PC-3 (cell line): ENCODE results near the gene ARHGEF11. TPM values are rescaled to one million over a fixed set of nuclear protein-coding genes. Genes with fewer than 3 reads are reported as not detected.

ENCODE experiments used
- ATAC-seq: fragments of 200-7000 bp; cut with Tn5 transposase; 2 replicates; pipeline ENCODE4 v1.9.1; 2020; ENCODE audit warnings: mild to moderate bottlenecking, moderate library complexity
- BruUV-seq: library from RNA; stranded (reverse); fragments of 400-500 nt; replicated peaks from 2 replicates; lab custom pipeline; 2021; lab: Mats Ljungman, UMichigan
- CTCF ChIA-PET: fragments of 300-600 bp; sonication (Branson Sonifier 250); formaldehyde crosslinking; loops from one replicate; lab custom pipeline; 2022; ENCODE audit warnings: antibody characterized with exemption; lab: Charles Lee
- POLR2A ChIA-PET: fragments of 300-600 bp; sonication (Branson Sonifier 250); formaldehyde crosslinking; loops from one replicate; lab custom pipeline; 2022; ENCODE audit warnings: antibody characterized with exemption; ENCODE audit not compliant: unreplicated experiment; lab: Charles Lee
- DNase-seq: peaks from one replicate; pipeline ENCODE4 v3.0.0-alpha.2; 2015
- H2AFZ ChIP-seq: fragments of 300-600 bp; sonication (generic); 2 replicates; pipeline ENCODE4 v1.6.0; 2016; ENCODE audit warnings: antibody characterized with exemption, low read length
- H3F3A ChIP-seq: fragments of 300-600 bp; sonication (generic); one replicate; pipeline ENCODE4 v1.6.0; 2017; ENCODE audit warnings: antibody characterized with exemption, low read length, control low read depth, mild to moderate bottlenecking; ENCODE audit not compliant: unreplicated experiment
- H3K27ac ChIP-seq: fragments of 300-600 bp; sonication (generic); 2 replicates; pipeline ENCODE4 v1.5.1; 2016; ENCODE audit warnings: mild to moderate bottlenecking, low read length
- H3K27me3 ChIP-seq: fragments of 300-600 bp; sonication (generic); 2 replicates; pipeline ENCODE4 v1.6.1; 2016; ENCODE audit warnings: low read length, mixed read lengths
- H3K36me3 ChIP-seq: fragments of 300-600 bp; sonication (generic); 2 replicates; pipeline ENCODE4 v1.6.1; 2016; ENCODE audit warnings: low read depth, mixed run types, low read length, mixed read lengths
- H3K4me1 ChIP-seq: fragments of 300-600 bp; sonication (generic); 2 replicates; pipeline ENCODE4 v1.5.1; 2016; ENCODE audit warnings: low read length; ENCODE audit not compliant: insufficient read depth
- H3K4me2 ChIP-seq: fragments of 300-600 bp; sonication (generic); 2 replicates; pipeline ENCODE4 v1.6.0; 2016; ENCODE audit warnings: low read length
- H3K4me3 ChIP-seq: fragments of 300-600 bp; sonication (generic); 2 replicates; pipeline ENCODE4 v1.5.1; 2016; ENCODE audit warnings: mild to moderate bottlenecking, low read length, mixed read lengths
- H3K79me2 ChIP-seq: fragments of 300-600 bp; sonication (generic); 2 replicates; pipeline ENCODE4 v1.6.1; 2017; ENCODE audit warnings: low read length, mixed read lengths
- H3K9ac ChIP-seq: fragments of 300-600 bp; sonication (generic); 2 replicates; pipeline ENCODE4 v1.6.0; 2016; ENCODE audit warnings: mild to moderate bottlenecking, low read length
- H3K9me2 ChIP-seq: fragments of 300-600 bp; sonication (generic); replicated peaks from 2 replicates; pipeline ENCODE4 v1.6.1; 2016; ENCODE audit warnings: mixed run types, low read length, mixed read lengths
- H3K9me3 ChIP-seq: fragments of 300-600 bp; sonication (generic); 2 replicates; pipeline ENCODE4 v1.6.1; 2016; ENCODE audit warnings: low read length, mixed read lengths
- H4K20me1 ChIP-seq: fragments of 300-600 bp; sonication (generic); 2 replicates; pipeline ENCODE4 v1.6.1; 2016; ENCODE audit warnings: low read length, mixed read lengths
- CTCF ChIP-seq: fragments of 300-600 bp; sonication (generic); conservative IDR thresholded peaks from 2 replicates; pipeline ENCODE4 v1.5.1; 2017; ENCODE audit warnings: antibody characterized with exemption, low read depth, mild to moderate bottlenecking, low read length
- EZH2 ChIP-seq: fragments of 300-600 bp; sonication (generic); IDR thresholded peaks from one replicate; pipeline ENCODE4 v1.6.1; 2017; ENCODE audit warnings: antibody characterized with exemption, mild to moderate bottlenecking, low read length; ENCODE audit not compliant: unreplicated experiment
- EZH2phosphoT487 ChIP-seq: fragments of 300-600 bp; sonication (generic); IDR thresholded peaks from 2 replicates; pipeline ENCODE4 v1.6.1; 2018; ENCODE audit warnings: mild to moderate bottlenecking, antibody characterized with exemption, low read length, borderline replicate concordance
- intact Hi-C: fragments of 100-400 bp; cut with micrococcal nuclease; formaldehyde crosslinking; loops from 2 replicates; pipeline ENCODE4 v1.9.0; 2023
- total RNA-seq: library from RNA; depleted of rRNA; stranded (reverse); fragments of >200 nt; gene quantifications from 2 replicates; pipeline ENCODE4 v1.2.3, GENCODE V29; 2014

ARHGEF11 gene
- total RNA-seq, 1 experiment from 2014 or later, result 31.1 TPM

DNA sequence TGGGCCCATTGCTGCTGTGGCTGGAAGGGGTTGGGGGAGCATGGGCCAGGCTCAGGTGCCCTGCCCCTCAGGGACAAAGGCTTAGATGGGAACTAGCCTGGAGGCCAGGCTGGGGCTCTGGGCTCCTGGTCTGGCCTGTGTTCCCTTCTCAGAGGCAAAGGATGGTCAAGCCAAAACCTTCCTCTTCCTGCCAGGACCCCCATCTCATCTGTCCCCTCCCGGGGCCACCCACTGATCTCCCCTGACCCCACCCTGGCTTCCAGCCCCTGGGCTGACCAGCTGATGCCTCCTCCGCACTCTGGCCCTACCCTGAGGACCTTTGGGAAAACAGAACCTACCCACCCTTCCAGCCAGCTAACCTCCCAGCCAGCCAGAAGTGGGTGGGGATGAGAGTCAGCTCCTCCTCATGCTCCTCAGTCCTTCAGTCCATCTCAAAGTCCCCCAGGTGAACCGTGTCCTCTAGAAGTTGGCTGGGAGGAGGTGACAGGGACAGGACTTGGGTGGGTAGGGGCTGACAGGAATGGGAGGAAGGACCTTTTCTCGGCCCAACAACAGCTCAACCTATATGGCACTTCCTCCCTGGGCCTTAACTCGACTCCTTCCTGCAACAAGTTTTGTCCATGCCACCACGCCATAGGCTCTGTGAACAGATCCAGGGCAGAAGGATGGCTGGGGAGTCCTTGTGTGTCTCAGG is 144.5 kb downstream of the ARHGEF11 start:
- ATAC-seq (no peak), DNase-seq (no peak)
- Histone ChIP-seq H3K9me3 (no peaks in the 10 kb centered on the region), H3F3A (peaks cover 10% of the 10 kb centered on the region), H3K79me2 (no peaks in the 10 kb centered on the region), H3K9me2 (no peaks in the 10 kb centered on the region), H3K36me3 (no peaks in the 10 kb centered on the region), H3K9ac (no peak overlapping the region), H3K27ac (no peak overlapping the region), H3K4me3 (no peak overlapping the region), H3K4me2 (no peak overlapping the region), H2AFZ (no peak overlapping the region), H4K20me1 (no peaks in the 10 kb centered on the region), H3K27me3 (no peaks in the 10 kb centered on the region), H3K4me1 (peaks cover 29% of the 10 kb centered on the region)
- TF ChIP-seq CTCF (no peak), EZH2phosphoT487 (no peak), EZH2 (no peak)
- no TSS peak for BruUV-seq
- intact Hi-C loops, result no loop called here
- ChIA-PET CTCF (no interaction called here), POLR2A (no interaction called here)

GRCh38 chr1:156899956-156900718 is 145.4 kb downstream of the ARHGEF11 start:
- Histone ChIP-seq H3K4me3 (no peak overlapping the region), H4K20me1 (no peaks in the 10 kb centered on the region), H3K9me3 (no peaks in the 10 kb centered on the region), H3K9me2 (no peaks in the 10 kb centered on the region), H3K4me1 (peaks cover 34% of the 10 kb centered on the region), H3K4me2 (no peak overlapping the region), H3F3A (peaks cover 10% of the 10 kb centered on the region), H3K9ac (no peak overlapping the region), H2AFZ (no peak overlapping the region), H3K27ac (no peak overlapping the region), H3K79me2 (no peaks in the 10 kb centered on the region), H3K36me3 (no peaks in the 10 kb centered on the region), H3K27me3 (no peaks in the 10 kb centered on the region)
- TF ChIP-seq EZH2phosphoT487, result no peak
- no peak for TF ChIP-seq EZH2
- no peak for TF ChIP-seq CTCF
- DNase-seq, result no peak
- ChIA-PET CTCF (no interaction called here), POLR2A (no interaction called here)
- BruUV-seq, result no TSS peak
- no peak for ATAC-seq
- intact Hi-C loops, result no loop called here
